Spleen (tissue), 11 donors: ENCODE results near the gene ITPKC. TPM values are rescaled to one million over a fixed set of nuclear protein-coding genes. Genes with fewer than 3 reads are reported as not detected.

ENCODE experiments used
- DNase-seq: peaks from one replicate; pipeline ENCODE4 v3.0.0-alpha.2; 2020
- H3K27ac ChIP-seq, 8 donors: fragments of 200-600 bp; sonication (generic) in 7 of 8; 1 replicate in 4 of 8; 2 replicates in 4 of 8; pipeline versions ENCODE4 v1.5.0 to v1.8.0; 2016 to 2021; ENCODE audit warnings: inconsistent platforms in 4 of 8, mild to moderate bottlenecking in 4 of 8, moderate library complexity in 1 of 8
- H3K27me3 ChIP-seq, 7 donors: fragments of 200-600 bp; sonication (generic) in 6 of 7; replicated peaks in 1 of 7; 1 replicate in 4 of 7; 2 replicates in 3 of 7; pipeline versions ENCODE4 v1.5.0 to v1.8.0; 2016 to 2021; ENCODE audit warnings: inconsistent platforms in 3 of 7, mild to moderate bottlenecking in 1 of 7
- H3K36me3 ChIP-seq, 6 donors: fragments of 200-600 bp; sonication (generic) in 5 of 6; 1 replicate in 4 of 6; 2 replicates in 2 of 6; pipeline versions ENCODE4 v1.5.0 to v1.8.0; 2016 to 2021; ENCODE audit warnings: inconsistent platforms in 2 of 6
- H3K4me1 ChIP-seq, 6 donors: fragments of 200-600 bp; sonication (generic) in 5 of 6; 1 replicate in 3 of 6; 2 replicates in 3 of 6; pipeline versions ENCODE4 v1.5.0 to v1.8.0; 2016 to 2021; ENCODE audit warnings: inconsistent platforms in 3 of 6
- H3K4me3 ChIP-seq, 8 donors: fragments of 200-600 bp; sonication (generic) in 7 of 8; 1 replicate in 4 of 8; 2 replicates in 4 of 8; pipeline versions ENCODE4 v1.5.0 to v1.8.0; 2016 to 2021; ENCODE audit warnings: inconsistent platforms in 4 of 8, mild to moderate bottlenecking in 4 of 8, moderate library complexity in 2 of 8
- H3K9me3 ChIP-seq, 8 donors: fragments of 200-600 bp; sonication (generic) in 7 of 8; 1 replicate in 4 of 8; 2 replicates in 4 of 8; pipeline versions ENCODE4 v1.5.0 to v1.8.0; 2016 to 2021; ENCODE audit warnings: inconsistent platforms in 4 of 8
- POLR2A ChIP-seq, 3 donors: fragments of 450-650 bp; IDR thresholded peaks; one replicate each; pipeline ENCODE4 v1.5.1; 2017; ENCODE audit warnings: antibody characterized with exemption in 3 of 3, mild to moderate bottlenecking in 1 of 3
- POLR2AphosphoS5 ChIP-seq, 3 donors: sonication (generic); formaldehyde crosslinking; IDR thresholded peaks; one replicate each; pipeline ENCODE4 v1.5.1; 2017; ENCODE audit warnings: antibody characterized with exemption in 3 of 3
- WGBS, 5 donors: extraction: QIAGEN DNeasy Blood & Tissue Kit in 3 of 5; methylation state at CpG; one replicate each; pipeline versions ENCODE4 v1.1.5 to v1.1.7; 2013 to 2018; 5-methylcytosine and 5-hydroxymethylcytosine counted together
- intact Hi-C: fragments of 100-400 bp; cut with DNase I; formaldehyde crosslinking; loops from one replicate; pipeline ENCODE4 v1.15.0; 2023; ENCODE audit warnings: low total_unique reads
- polyA plus RNA-seq, 3 donors: library from polyadenylated mRNA; stranded (reverse); fragments of 200-250 nt; gene quantifications; one replicate each; pipeline ENCODE4 v1.2.1, GENCODE V29; 2013
- total RNA-seq, 7 donors: library from RNA; depleted of rRNA in 3 of 7; stranded (reverse); fragments of >200 nt in 3 of 7; fragmentation: NEBNext Ultra II Directional in 4 of 7; extraction: Animal tissue kit (Norgen Biotek cat#: 25700) in 4 of 7; gene quantifications; one replicate each; pipeline versions ENCODE4 v1.1.0 to v1.2.1, GENCODE V29; 2016 to 2021
- TF ChIP-seq, protein P1 (sequence below), 11 experiments: fragments of 200-600 bp in 7 of 11; fragments of 450-650 bp in 4 of 11; sonication (generic) in 4 of 11; IDR thresholded peaks in 8 of 11; conservative IDR thresholded peaks in 3 of 11; 1 replicate in 7 of 11; 2 replicates in 4 of 11; pipeline versions ENCODE4 v1.4.0 to v1.8.0; 2016 to 2021; ENCODE audit warnings: antibody characterized with exemption in 11 of 11, inconsistent platforms in 4 of 11, mild to moderate bottlenecking in 1 of 11
- donor health status: healthy with polysubstance abuse.
- donor health status: DM: no; HTN: no; CAD: no; lungs with moderate emphysema.
- donor health status: DM: no; HTN: no; CAD: no.
- donor health status: Bipolar disorder and iron deficiency.
- donor health status: healthy.
- donor health status: DM: no; HTN: no; CAD: no.
- donor health status: DM: yes; HTN: yes; CAD: no.

ITPKC gene
- total and polyA plus RNA-seq, 10 donors = 6.8 to 39.2 (median 15.2) TPM

DNA sequence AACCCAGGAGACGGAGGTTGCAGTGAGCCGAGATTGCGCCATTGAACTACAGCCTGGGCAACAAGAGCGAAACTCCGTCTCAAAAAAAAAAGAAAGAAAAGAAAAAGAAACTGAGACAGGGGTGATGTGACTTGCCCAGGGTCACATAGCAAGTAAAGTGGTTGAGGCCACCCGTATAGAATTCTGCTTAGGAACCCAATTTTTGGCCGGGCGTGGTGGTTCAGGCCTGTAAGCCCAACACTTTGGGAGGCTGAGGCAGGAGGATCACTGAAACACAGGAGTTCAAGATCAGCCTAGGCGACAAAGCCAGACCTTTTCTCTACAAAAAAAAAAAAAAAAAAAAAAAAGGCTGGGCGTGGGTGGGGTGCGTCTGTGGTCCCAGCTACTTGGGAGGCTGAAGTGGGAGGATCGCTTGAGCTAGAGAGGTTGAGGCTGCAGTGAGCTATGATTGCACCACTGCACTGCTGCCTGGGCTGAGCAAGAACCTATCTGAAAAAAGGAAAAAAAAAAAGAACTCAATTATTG, 35.4 kb downstream of the ITPKC start:
- 38 to 60% (median 42%) methylated on average over 12 of the region's 12 CpGs for WGBS, 5 donors
- DNase-seq = no peak
- H3K27ac ChIP-seq = peak overlapping the region; percentile 90 to 97 (median 96)
- TF ChIP-seq POLR2AphosphoS5 (IDR thresholded peaks at IDR 0.05) (no peak), POLR2A (IDR thresholded peaks at IDR 0.05) (no peak)
- TF ChIP-seq, protein P1, sequence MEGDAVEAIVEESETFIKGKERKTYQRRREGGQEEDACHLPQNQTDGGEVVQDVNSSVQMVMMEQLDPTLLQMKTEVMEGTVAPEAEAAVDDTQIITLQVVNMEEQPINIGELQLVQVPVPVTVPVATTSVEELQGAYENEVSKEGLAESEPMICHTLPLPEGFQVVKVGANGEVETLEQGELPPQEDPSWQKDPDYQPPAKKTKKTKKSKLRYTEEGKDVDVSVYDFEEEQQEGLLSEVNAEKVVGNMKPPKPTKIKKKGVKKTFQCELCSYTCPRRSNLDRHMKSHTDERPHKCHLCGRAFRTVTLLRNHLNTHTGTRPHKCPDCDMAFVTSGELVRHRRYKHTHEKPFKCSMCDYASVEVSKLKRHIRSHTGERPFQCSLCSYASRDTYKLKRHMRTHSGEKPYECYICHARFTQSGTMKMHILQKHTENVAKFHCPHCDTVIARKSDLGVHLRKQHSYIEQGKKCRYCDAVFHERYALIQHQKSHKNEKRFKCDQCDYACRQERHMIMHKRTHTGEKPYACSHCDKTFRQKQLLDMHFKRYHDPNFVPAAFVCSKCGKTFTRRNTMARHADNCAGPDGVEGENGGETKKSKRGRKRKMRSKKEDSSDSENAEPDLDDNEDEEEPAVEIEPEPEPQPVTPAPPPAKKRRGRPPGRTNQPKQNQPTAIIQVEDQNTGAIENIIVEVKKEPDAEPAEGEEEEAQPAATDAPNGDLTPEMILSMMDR (IDR thresholded peaks at IDR 0.05 in 8 of 11, conservative IDR thresholded peaks at IDR 0.05 in 3 of 11) = no peak
- H3K9me3 ChIP-seq = no peaks in the 10 kb centered on the region
- H3K27me3 ChIP-seq = no peaks in the 10 kb centered on the region
- intact Hi-C loops = loop anchor here (10.0 kb wide), 1 partner anchor 52 kb away; no protein-coding TSS in a partner anchor
- H3K4me1 ChIP-seq = peaks cover 52 to 88% (median 72%) of the 10 kb centered on the region in 6 donors
- H3K36me3 ChIP-seq = peaks cover 0 to 35% (median 11%) of the 10 kb centered on the region in 6 donors
- peak overlapping the region; percentile 60 to 93 (median 74) for H3K4me3 ChIP-seq

DNA sequence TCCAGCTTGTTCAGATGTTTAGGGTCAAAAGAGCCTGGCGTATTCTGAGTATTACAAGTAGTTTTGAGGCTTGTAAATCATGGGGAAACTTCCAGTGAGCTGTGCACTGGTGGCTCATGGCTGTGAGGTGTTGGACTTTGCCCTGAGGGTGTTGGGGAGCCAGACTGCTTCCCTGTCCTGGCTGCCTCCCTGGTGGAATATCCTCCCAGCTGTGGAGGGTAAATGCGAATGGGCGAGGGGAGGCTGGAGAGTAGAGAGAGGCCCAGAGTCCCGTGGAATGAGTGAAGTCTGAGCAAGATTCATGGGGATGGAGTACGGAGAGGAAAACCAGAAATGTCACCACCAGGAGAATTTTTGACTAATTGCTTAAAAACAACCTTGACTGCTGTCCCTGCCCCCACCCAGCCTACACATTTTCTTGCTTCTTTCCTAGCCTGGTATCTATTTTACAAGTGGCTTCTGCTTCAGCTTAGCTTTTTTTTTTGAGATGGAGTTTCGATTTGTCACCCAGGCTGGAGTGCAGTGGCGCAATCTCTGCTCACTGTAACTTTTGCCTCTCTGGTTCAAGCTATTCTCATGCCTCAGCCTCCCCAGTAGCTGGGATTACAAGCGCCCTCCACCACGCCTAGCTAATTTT, 37.8 kb downstream of the ITPKC start:
- TF ChIP-seq, protein P1 (IDR thresholded peaks at IDR 0.05 in 8 of 11, conservative IDR thresholded peaks at IDR 0.05 in 3 of 11) = no peak
- peak in 1 of 3 donors; percentile 8 for TF ChIP-seq POLR2AphosphoS5 (IDR thresholded peaks at IDR 0.05)
- Histone ChIP-seq H3K4me1 (peaks cover 47 to 88% (median 62%) of the 10 kb centered on the region in 6 donors), H3K27ac (peak overlapping the region; percentile 58 to 97 (median 80)), H3K4me3 (peak overlapping the region in 7 of 8 donors; percentile 0 to 93 (median 21)), H3K36me3 (peaks cover 0 to 59% (median 35%) of the 10 kb centered on the region in 6 donors), H3K27me3 (no peaks in the 10 kb centered on the region), H3K9me3 (no peaks in the 10 kb centered on the region)
- intact Hi-C loops = loop anchor here (10.0 kb wide), 1 partner anchor 50 kb away; no protein-coding TSS in a partner anchor
- 39 to 61% (median 57%) methylated on average over 9 of the region's 9 CpGs for WGBS, 5 donors
- no peak for DNase-seq

- WGBS, 5 donors = 62 to 84% (median 67%) methylated on average over 3 of the region's 3 CpGs
- DNase-seq = no peak
- H3K36me3 ChIP-seq = peaks cover 0 to 64% (median 40%) of the 10 kb centered on the region in 6 donors
These were observed 38.3 kb downstream of the ITPKC start for GRCh38 chr19:40755248-40755624.

More at GRCh38 chr19:40755248-40755624, 38.3 kb downstream of the ITPKC start:
- intact Hi-C loops = loop anchor here (10.0 kb wide), 1 partner anchor 50 kb away; no protein-coding TSS in a partner anchor
- no peaks in the 10 kb centered on the region for H3K9me3 ChIP-seq
- H3K27me3 ChIP-seq = no peaks in the 10 kb centered on the region
- peaks cover 47 to 89% (median 61%) of the 10 kb centered on the region in 6 donors for H3K4me1 ChIP-seq
- TF ChIP-seq, protein P1 (IDR thresholded peaks at IDR 0.05 in 8 of 11, conservative IDR thresholded peaks at IDR 0.05 in 3 of 11) = no peak
- no peak for TF ChIP-seq POLR2AphosphoS5 (IDR thresholded peaks at IDR 0.05)
- TF ChIP-seq POLR2A (IDR thresholded peaks at IDR 0.05) = no peak
- peak overlapping the region in 7 of 8 donors; percentile 58 to 97 (median 82) for H3K27ac ChIP-seq
- H3K4me3 ChIP-seq = peak overlapping the region in 5 of 8 donors; percentile 14 to 93 (median 22)
